Muscle of leg (tissue), 11 donors: ENCODE measurements around the gene ZNF594. TPM values are rescaled to one million over a fixed set of nuclear protein-coding genes. Genes with fewer than 3 reads are reported as not detected.
"Not testable (repeated sequence)": the region's sequence is repeated elsewhere in the genome, so short reads cannot be mapped to it uniquely, and the experiment has no call there.

Experiments used
- DNase-seq: peaks from one replicate; pipeline ENCODE4 v3.0.0; 2013
- H3K27ac ChIP-seq: one replicate; pipeline ENCODE4 v1.5.1; 2013; ENCODE audit warnings: mild to moderate bottlenecking, low read length, control low read depth
- H3K27me3 ChIP-seq: one replicate; pipeline ENCODE4 v1.6.1; 2013; ENCODE audit warnings: low read length; ENCODE audit not compliant: control insufficient read depth, insufficient read depth
- H3K36me3 ChIP-seq: one replicate; pipeline ENCODE4 v1.6.1; 2013; ENCODE audit warnings: low read length; ENCODE audit not compliant: control insufficient read depth, insufficient read depth
- H3K4me1 ChIP-seq: one replicate; pipeline ENCODE4 v1.6.1; 2013; ENCODE audit warnings: low read length; ENCODE audit not compliant: control insufficient read depth, insufficient read depth
- H3K4me3 ChIP-seq: one replicate; pipeline ENCODE4 v1.5.1; 2013; ENCODE audit warnings: low read length, control low read depth
- H3K9me3 ChIP-seq: replicated peaks from 2 replicates; pipeline ENCODE4 v1.6.1; 2013; ENCODE audit warnings: low read depth, low read length; ENCODE audit not compliant: control insufficient read depth
- WGBS: methylation state at CpG from one replicate; pipeline ENCODE4 v1.1.5; 2013; ENCODE audit warnings: missing lambda C conversion rate; ENCODE audit not compliant: insufficient coverage; 5-methylcytosine and 5-hydroxymethylcytosine counted together
- polyA plus RNA-seq, 8 donors: library from polyadenylated mRNA; unstranded; fragments of 120-200 nt; gene quantifications; one replicate each; pipeline versions ENCODE4 v1.2.1 to v1.2.3, GENCODE V29; 2013; ENCODE audit warnings: inconsistent platforms in 1 of 8, low replicate concordance in 1 of 8; ENCODE audit not compliant: insufficient read length in 8 of 8, insufficient read depth in 1 of 8
- total RNA-seq: library from RNA; stranded (reverse); fragments of 120-200 nt; gene quantifications from one replicate; pipeline ENCODE4 v1.2.4, GENCODE V29; 2013

Gene ZNF594
- total and polyA plus RNA-seq, 9 donors: 6.5 to 15.2 (median 8.6) TPM

- no peaks in the 10 kb centered on the region for H3K27me3 ChIP-seq
- peaks cover 66% of the 10 kb centered on the region for H3K9me3 ChIP-seq
- no peak overlapping the region for H3K4me3 ChIP-seq
- H3K36me3 ChIP-seq: peaks cover 16% of the 10 kb centered on the region
- no peak for DNase-seq
- H3K27ac ChIP-seq: no peak overlapping the region
- WGBS: 98% methylated on average over 8 of the region's 12 CpGs
- H3K4me1 ChIP-seq: no peaks in the 10 kb centered on the region
Measured at GRCh38 chr17:5179003-5179402, 12.7 kb downstream of the ZNF594 start.

DNA sequence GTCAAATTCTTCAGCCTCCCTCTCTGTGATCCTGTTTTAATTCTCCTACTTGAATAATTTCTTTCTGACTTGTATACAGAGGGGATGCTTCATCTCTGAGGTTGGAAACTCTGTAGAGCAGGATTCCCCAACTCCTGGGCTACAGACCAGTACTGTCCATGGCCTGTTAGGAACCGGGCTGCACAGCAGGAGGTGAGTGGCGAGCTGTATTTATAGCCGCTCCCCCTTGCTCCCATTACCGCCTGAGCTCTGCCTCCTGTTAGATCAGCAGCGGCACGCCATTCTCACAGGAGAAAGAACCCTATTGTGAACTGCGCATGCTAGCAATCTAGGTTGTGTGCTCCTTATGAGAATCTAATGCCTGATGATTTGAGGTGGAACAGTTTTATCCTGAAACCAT lies 16.6 kb downstream of the ZNF594 start:
- DNase-seq, H3K4me3 ChIP-seq, H3K27ac ChIP-seq, H3K4me1 ChIP-seq, H3K27me3 ChIP-seq: not testable (repeated sequence)
- 98% methylated on average over 4 of the region's 7 CpGs for WGBS
- peaks cover 28% of the 10 kb centered on the region for H3K9me3 ChIP-seq
- peaks cover 13% of the 10 kb centered on the region for H3K36me3 ChIP-seq

DNA sequence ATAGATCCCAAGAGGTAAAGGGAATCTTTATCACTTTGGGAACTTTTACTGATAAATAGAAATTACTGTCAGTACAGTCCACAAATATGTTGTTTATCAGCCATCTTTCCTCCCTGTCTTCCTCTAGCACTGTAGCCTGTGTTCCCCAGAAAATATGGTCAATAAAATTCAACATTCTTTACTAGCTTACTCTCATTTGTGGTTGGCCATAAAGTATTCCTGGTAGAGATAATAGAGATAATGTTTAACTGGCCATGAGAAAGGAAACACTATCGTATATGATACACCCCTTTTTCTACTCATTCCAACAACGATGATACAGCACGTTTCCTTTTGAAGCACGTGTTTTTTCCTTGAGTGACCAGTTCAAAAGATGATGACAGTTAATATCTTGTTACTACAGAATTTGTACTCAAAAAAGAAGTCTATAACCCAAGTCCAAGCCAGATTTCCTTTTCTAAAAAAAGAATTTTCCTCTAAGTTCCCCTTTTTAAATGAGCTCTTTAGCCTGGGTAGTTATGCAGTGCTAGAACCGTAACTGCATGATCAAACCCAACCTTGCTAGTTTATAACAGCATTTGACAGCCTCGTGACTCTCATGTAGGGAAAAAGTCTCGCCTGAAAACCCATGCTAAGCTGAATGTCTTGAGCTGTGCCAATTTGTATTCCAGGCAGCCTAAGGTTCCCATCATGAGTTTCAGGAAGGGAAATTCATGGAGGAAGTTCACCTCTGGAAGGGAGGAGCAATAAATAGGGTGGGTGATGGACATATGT lies 25.7 kb downstream of the ZNF594 start:
- H3K9me3 ChIP-seq, H3K27me3 ChIP-seq, H3K27ac ChIP-seq, H3K4me3 ChIP-seq, H3K36me3 ChIP-seq, H3K4me1 ChIP-seq: not testable (repeated sequence)
- WGBS: 58% methylated on average over 2 of the region's 7 CpGs
- DNase-seq: peak; percentile 49

- H3K27me3 ChIP-seq: no peaks in the 10 kb centered on the region
- H3K4me3 ChIP-seq: no peak overlapping the region
- no peaks in the 10 kb centered on the region for H3K4me1 ChIP-seq
- DNase-seq: peak; percentile 42
- H3K9me3 ChIP-seq: no peaks in the 10 kb centered on the region
- H3K27ac ChIP-seq: no peak overlapping the region
- no CpG with 5 or more reads among the region's 6 CpGs for WGBS
- no peaks in the 10 kb centered on the region for H3K36me3 ChIP-seq
Measured at GRCh38 chr17:5164436-5164835, 27.2 kb downstream of the ZNF594 start.

DNA sequence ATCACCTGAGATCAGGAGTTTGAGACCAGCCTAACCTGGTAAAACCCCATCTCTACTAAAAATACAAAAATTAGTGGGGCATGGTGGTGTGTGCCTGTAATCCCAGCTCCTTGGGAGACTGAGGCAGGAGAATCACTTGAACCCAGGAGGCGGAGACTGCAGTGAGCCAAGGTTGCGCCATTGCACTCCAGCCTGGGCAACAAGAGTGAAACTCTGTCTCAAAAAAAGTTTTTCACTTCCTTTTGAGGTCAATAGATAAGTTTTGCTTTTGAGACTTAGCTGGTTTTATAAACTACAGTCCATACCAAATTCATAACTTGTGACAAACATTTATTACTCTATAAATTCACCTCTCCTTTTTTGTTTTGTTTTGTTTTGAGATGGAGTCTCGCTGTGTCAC lies 29.9 kb downstream of the ZNF594 start:
- not testable (repeated sequence) for H3K36me3 ChIP-seq, H3K27ac ChIP-seq, H3K27me3 ChIP-seq, H3K4me3 ChIP-seq, DNase-seq, H3K4me1 ChIP-seq, H3K9me3 ChIP-seq
- 100% methylated on average over 1 of the region's 3 CpGs for WGBS

- H3K4me3 ChIP-seq, H3K9me3 ChIP-seq, H3K27me3 ChIP-seq, H3K27ac ChIP-seq, DNase-seq, H3K36me3 ChIP-seq, H3K4me1 ChIP-seq: not testable (repeated sequence)
- WGBS: no CpG with 5 or more reads among the region's 1 CpG
Measured at GRCh38 chr17:5160702-5161101, 31.0 kb downstream of the ZNF594 start.

GRCh38 chr17:5146122-5146521 lies 45.5 kb downstream of the ZNF594 start:
- not testable (repeated sequence) for H3K9me3 ChIP-seq, H3K4me3 ChIP-seq, DNase-seq, H3K27ac ChIP-seq, H3K4me1 ChIP-seq, H3K27me3 ChIP-seq, H3K36me3 ChIP-seq
- no CpG with 5 or more reads among the region's 1 CpG for WGBS

- WGBS: no CpG with 5 or more reads among the region's 18 CpGs
Measured at GRCh38 chr17:5142877-5143276, 48.8 kb downstream of the ZNF594 start.

DNA sequence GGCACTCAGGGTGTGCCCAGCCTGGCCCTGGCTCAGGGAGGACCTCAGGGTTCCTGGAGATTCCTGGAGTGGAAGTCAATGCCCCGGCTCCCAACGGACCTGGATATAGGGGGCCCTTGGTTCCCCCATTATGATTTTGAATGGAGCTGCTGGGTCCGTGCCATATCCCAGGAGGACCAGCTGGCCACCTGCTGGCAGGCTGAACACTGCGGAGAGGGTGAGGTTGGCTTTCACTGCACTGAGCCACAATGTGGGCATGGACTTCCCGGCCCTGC lies 52.3 kb downstream of the ZNF594 start:
- H3K4me3 ChIP-seq: no peak overlapping the region
- H3K36me3 ChIP-seq: no peaks in the 10 kb centered on the region
- no peaks in the 10 kb centered on the region for H3K9me3 ChIP-seq
- no peaks in the 10 kb centered on the region for H3K4me1 ChIP-seq
- WGBS: 86% methylated on average over 3 of the region's 5 CpGs
- H3K27ac ChIP-seq: no peak overlapping the region
- no peak for DNase-seq
- no peaks in the 10 kb centered on the region for H3K27me3 ChIP-seq

More at GRCh38 chr17:5142877-5143276, 48.8 kb downstream of the ZNF594 start:
- not testable (repeated sequence) for H3K4me3 ChIP-seq, H3K27me3 ChIP-seq, DNase-seq, H3K4me1 ChIP-seq, H3K9me3 ChIP-seq, H3K36me3 ChIP-seq, H3K27ac ChIP-seq

DNA sequence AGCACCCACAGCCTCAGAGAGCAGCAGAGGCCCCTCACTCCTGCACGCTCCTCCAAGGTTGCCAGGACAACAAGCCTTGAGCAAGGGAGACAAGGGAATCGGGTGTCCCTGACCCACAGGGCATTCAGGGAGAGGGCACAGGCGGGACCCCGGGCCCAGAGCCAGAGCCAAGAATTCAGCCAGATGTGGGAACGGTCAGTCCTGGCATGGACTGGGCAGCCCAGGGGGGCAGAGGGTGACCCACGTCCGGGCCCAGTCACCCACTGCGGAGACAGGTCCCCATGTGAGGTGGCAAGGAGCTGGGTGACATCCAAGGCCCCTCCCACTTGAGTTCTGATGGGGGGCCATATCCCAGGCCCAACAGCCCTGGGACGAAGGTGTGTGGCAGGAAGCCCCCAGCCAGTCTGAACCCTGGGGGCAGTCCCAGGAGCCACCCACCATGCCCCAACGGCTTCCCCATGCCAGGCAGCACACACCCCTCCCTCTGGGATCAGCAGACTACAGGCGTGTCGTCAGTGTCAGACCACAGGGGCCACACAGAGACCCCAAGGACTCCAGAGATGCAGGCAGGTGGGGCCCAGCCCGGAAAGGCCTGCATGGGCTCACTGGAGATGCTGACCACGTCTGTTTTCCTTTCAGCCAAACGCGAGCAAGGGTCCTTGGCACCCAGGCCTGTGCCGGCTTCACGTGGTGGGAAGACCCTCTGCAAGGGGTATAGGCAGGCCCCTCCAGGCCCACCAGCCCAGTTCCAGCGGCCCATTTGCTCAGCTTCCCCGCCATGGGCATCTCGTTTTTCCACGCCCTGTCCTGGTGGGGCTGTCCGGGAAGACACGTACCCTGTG lies 52.8 kb downstream of the ZNF594 start:
- WGBS: 81% methylated on average over 23 of the region's 24 CpGs
- no peaks in the 10 kb centered on the region for H3K36me3 ChIP-seq
- no peaks in the 10 kb centered on the region for H3K27me3 ChIP-seq
- H3K4me3 ChIP-seq: no peak overlapping the region
- H3K4me1 ChIP-seq: no peaks in the 10 kb centered on the region
- DNase-seq: no peak
- H3K27ac ChIP-seq: no peak overlapping the region
- H3K9me3 ChIP-seq: no peaks in the 10 kb centered on the region
